ENCODE results near the gene ATP6V0A1. TPM values are rescaled to one million over a fixed set of nuclear protein-coding genes. Genes with fewer than 3 reads are reported as not detected.

Gene ATP6V0A1
- total RNA-seq, 2 experiments from 2014 or later = 3.4 to 5.6 TPM

Other genes with a start within 250 kb of the ATP6V0A1 start
- gene STAT5B, start 182.5 kb upstream of the ATP6V0A1 start, total RNA-seq = 10 to 100 TPM; 60.7 to 68.6 TPM
- 100 to 1,000 TPM; 116 to 121 TPM for gene STAT5A, start 170.4 kb upstream of the ATP6V0A1 start, total RNA-seq
- 100 to 1,000 TPM; 221 to 223 TPM for gene STAT3, start 70.4 kb upstream of the ATP6V0A1 start, total RNA-seq
- gene CAVIN1, start 35.6 kb upstream of the ATP6V0A1 start, total RNA-seq = 1 to 10 TPM; 1.7 to 1.9 TPM
- 10 to 100 TPM; 10.6 to 13.6 TPM for gene NAGLU, start 77.4 kb downstream of the ATP6V0A1 start, total RNA-seq
- gene HSD17B1, start 94.0 kb downstream of the ATP6V0A1 start, total RNA-seq = under 1 TPM; 0.25 to 0.26 TPM
- 100 to 1,000 TPM; 111 TPM for gene COASY, start 103.3 kb downstream of the ATP6V0A1 start, total RNA-seq
- gene MLX, start 108.2 kb downstream of the ATP6V0A1 start, total RNA-seq = 10 to 100 TPM; 57.3 to 57.5 TPM
- 10 to 100 TPM; 32.5 to 36.2 TPM for gene PSMC3IP, start 118.9 kb downstream of the ATP6V0A1 start, total RNA-seq
- gene RETREG3, start 150.5 kb downstream of the ATP6V0A1 start, total RNA-seq = 10 to 100 TPM; 18.3 to 22.7 TPM
- 10 to 100 TPM; 93.1 to 95.4 TPM for gene TUBG1, start 150.8 kb downstream of the ATP6V0A1 start, total RNA-seq
- gene TUBG2, start 200.4 kb downstream of the ATP6V0A1 start, total RNA-seq = 1 to 10 TPM; 7.1 to 7.8 TPM
- gene PLEKHH3, start 218.1 kb downstream of the ATP6V0A1 start, total RNA-seq = under 1 TPM; 0.85 to 0.90 TPM
- under 1 TPM; 0.12 to 0.25 TPM for gene CCR10, start 223.0 kb downstream of the ATP6V0A1 start, total RNA-seq
- under 1 TPM; 0.68 to 0.70 TPM for gene CNTNAP1, start 223.7 kb downstream of the ATP6V0A1 start, total RNA-seq